ENCODE measurements around the gene SMAD2.

Gene SMAD2

DNA sequence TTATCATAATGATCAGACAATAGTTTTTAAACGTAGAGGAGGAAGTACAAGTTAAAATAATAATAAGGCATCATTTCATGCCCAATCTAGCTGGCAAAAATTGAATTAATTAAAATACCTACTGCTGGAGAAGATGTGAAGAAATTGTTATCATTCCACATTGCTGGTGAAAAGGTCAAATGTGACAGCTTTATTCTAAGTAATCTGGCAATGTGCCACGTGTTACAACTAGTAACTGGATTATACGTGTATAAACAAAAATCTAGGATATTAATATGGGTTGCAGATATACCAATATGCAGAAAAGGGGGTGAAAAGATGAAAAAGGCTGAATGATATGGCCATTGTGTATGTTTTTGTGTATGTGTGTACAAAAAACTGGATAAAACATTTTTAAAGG, 32.4 kb downstream of the SMAD2 start:
- DNase-seq (ENCODE audit: low read depth in 2 of 3, low spot score in 2 of 3) = no peak

GRCh38 chr18:47895565-47896250, 34.8 kb downstream of the SMAD2 start:
- no peak for DNase-seq (ENCODE audit: low read depth in 2 of 3, low spot score in 2 of 3)

DNA sequence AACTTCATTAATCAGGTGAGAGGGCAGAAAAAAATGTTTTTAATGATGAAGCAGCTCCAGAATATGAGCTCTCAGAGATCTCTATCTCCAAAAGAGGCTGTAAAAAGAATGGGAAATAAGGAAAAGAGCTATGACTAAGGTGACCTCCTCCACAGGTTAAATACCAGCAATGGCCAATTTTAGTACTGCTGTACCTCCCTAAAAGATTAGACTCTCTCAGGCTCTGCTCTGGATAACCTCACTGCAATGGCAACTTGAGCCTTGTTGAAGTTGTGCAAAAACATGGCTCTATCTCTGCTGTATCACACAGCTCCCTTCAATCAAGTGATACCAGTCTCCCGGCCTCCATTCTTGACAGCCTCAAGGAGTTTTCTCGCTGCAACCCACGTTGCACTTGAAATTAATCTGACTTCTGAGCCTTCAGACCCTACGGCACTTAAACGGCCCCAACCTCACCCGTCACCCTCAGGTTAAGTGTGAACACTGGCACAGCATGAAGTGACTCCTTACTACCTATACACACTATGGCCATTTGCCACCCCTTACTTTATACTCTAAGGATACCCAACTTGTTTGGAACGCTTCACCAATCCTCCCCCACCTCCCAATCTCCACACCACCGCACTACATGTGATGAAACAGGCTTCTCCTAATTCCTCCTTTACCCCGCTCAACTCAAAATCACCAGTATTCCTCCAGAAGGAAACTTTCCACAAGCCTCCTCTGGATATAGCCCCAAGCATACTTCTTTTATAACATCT, 36.3 kb downstream of the SMAD2 start:
- DNase-seq (ENCODE audit: low read depth in 2 of 3, low spot score in 2 of 3) = no peak

GRCh38 chr18:47893047-47893446, 37.4 kb downstream of the SMAD2 start:
- DNase-seq (ENCODE audit: low read depth in 2 of 3, low spot score in 2 of 3) = no peak

GRCh38 chr18:47888156-47888555, 42.3 kb downstream of the SMAD2 start:
- DNase-seq (ENCODE audit: low read depth in 2 of 3, low spot score in 2 of 3) = no peak

GRCh38 chr18:47887227-47887626, 43.2 kb downstream of the SMAD2 start:
- no peak for DNase-seq (ENCODE audit: low read depth in 2 of 3, low spot score in 2 of 3)

GRCh38 chr18:47883771-47884413, 46.6 kb downstream of the SMAD2 start:
- no peak for DNase-seq (ENCODE audit: low read depth in 2 of 3, low spot score in 2 of 3)

DNA sequence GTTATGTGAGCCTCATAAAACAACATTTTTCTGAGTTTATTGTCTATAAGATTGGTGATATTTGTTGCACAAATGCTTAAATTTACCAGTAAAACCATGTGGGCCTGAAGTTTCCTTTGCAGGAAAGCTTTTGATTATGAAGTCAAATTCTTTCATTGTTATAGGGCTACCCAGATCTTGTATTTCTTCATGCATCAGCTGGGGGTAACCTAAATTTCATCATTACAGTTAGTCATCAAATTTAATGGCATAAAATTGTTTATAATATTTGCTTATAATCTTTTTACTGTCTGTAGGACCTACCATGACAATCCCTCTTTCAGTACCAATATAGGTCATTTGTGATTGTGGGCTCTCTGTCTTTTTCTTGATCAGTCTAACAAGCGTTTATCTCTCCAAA, 47.8 kb downstream of the SMAD2 start:
- DNase-seq (ENCODE audit: low read depth in 2 of 3, low spot score in 2 of 3) = no peak

GRCh38 chr18:47881752-47882455, 48.6 kb downstream of the SMAD2 start:
- no peak for DNase-seq (ENCODE audit: low read depth in 2 of 3, low spot score in 2 of 3)

- DNase-seq (ENCODE audit: low read depth in 2 of 3, low spot score in 2 of 3) = no peak
Measured at GRCh38 chr18:47881042-47881441, 49.4 kb downstream of the SMAD2 start.

DNA sequence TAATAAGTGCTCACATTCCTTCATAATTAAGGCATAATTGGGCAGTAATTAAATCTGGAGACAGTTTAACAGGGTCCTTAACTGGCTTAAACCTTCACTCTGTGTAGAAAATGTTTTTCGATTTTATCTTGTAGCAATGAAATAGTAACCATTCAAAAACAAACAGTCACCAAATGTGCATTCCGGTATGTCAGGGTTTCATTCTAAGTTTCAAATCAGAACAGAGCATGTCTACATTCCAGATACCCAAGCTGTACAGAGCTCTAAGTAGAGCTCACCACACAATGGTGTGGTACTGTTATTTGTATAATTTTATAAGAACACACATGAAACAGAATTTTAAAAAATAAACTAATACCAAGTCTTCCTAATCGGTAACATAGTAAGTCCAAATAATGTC, 52.6 kb downstream of the SMAD2 start:
- DNase-seq (ENCODE audit: low read depth in 2 of 3, low spot score in 2 of 3) = no peak

- no peak for DNase-seq (ENCODE audit: low read depth in 2 of 3, low spot score in 2 of 3)
Measured at GRCh38 chr18:47876813-47877212, 53.6 kb downstream of the SMAD2 start.

DNA sequence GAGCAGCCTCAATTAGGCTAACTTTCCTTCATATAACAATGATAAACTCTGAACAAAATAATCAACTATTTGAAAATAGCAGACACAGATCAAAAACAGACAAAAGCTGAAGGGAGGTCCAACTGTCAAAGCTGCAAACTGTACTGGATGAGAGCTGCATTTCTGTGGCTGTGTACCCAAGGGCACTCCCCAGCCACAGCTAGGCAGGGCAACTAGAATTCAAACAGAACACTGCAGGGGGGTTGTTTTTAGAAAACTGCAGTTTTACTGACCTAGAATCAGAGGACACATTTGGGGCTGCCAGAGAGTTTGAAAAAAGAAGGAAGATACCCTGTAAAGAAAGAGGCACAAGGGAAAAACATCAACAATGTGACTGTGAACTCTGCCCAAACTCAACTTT, 56.8 kb downstream of the SMAD2 start:
- DNase-seq (ENCODE audit: low read depth in 2 of 3, low spot score in 2 of 3) = no peak

- DNase-seq (ENCODE audit: low read depth in 2 of 3, low spot score in 2 of 3) = no peak
Measured at GRCh38 chr18:47872426-47872825, 58.0 kb downstream of the SMAD2 start.

GRCh38 chr18:47871288-47871687, 59.2 kb downstream of the SMAD2 start:
- no peak for DNase-seq (ENCODE audit: low read depth in 2 of 3, low spot score in 2 of 3)

DNA sequence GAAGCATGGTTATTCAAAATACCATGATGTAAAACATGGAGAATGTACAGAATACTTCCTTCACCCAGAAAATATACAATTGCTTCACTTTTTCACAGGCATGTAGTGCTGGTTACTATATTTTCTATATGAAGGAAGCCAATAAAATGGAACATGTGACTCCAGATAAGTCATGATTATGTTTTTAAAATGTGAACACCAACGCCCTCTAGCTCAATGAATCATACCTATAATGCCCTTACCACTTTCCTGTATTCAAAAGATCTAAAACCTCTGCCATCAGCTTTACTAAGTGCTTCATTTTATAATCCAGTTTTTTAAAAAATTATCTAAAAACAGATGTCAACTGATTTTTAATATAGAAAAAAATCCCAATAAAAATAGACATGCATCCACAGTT, 59.9 kb downstream of the SMAD2 start:
- DNase-seq (ENCODE audit: low read depth in 2 of 3, low spot score in 2 of 3) = no peak

DNA sequence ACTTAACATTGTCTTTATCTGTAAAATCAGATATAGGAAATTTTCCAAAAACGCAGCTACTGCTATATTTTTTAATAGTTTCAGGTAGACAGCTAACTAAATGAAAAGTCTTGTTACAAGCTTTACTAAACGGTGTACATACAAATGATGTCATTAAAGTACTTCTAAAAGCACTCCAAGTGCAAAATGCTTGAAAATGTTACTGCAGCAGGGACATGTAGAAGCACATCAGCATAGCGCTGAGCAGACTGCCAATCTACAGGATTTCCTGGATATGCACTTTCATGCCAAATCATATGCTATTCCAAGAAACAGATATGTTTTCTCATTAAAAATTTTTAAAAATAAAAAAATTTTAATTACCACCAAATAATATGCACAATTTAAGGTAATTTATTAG, 61.7 kb downstream of the SMAD2 start:
- no peak for DNase-seq (ENCODE audit: low read depth in 2 of 3, low spot score in 2 of 3)

DNA sequence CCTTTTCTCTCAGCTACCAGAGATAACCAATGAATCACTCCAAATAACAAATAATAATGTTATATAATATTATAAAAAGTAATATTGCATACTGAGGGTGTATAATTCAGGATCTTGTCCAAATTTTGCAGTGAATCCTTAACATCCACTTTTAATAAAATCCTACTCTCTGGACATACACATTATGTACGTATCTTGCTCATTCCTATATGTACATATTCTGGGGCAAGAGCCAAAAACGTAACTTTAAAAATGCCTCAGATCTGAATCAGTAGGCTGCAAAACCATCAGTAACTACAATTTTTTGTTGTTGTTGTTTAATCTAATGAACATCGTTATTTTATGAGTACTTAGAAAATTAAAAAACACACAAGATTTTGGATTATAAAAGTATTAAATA, 65.3 kb downstream of the SMAD2 start:
- DNase-seq (ENCODE audit: low read depth in 2 of 3, low spot score in 2 of 3) = no peak

GRCh38 chr18:47863041-47863440, 67.4 kb downstream of the SMAD2 start:
- no peak for DNase-seq (ENCODE audit: low read depth in 2 of 3, low spot score in 2 of 3)

DNA sequence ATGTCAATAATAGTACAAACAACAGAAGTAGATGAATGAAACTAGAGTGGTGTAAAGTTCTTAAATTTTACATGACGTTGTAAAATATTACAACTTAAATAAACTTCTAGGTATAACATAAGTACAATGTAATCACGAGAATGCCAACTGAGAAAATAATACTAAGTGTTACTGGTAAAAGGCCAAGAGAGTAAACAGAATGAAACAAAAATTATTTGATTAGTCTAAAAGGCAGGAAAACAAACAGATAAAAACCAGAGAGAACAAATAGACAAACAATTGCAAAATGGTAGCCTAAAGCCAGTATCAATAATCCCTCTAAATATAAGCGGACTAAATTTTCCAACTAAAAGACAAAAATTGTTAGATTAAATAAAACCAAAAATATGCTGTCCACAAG, 71.9 kb downstream of the SMAD2 start:
- no peak for DNase-seq (ENCODE audit: low read depth in 2 of 3, low spot score in 2 of 3)

GRCh38 chr18:47847635-47848034, 82.8 kb downstream of the SMAD2 start:
- no peak for DNase-seq (ENCODE audit: low read depth in 2 of 3, low spot score in 2 of 3)

GRCh38 chr18:47846431-47846830, 84.0 kb downstream of the SMAD2 start:
- no peak for DNase-seq (ENCODE audit: low read depth in 2 of 3, low spot score in 2 of 3)

All from activated CD8-positive, alpha-beta memory T cell treated with anti-CD3 and anti-CD28 coated beads for 48 hours (primary cell).